SK-N-SH treated with all-trans-retinoic acid at 6 μM for 48 hours (cell line): ENCODE data around the gene RMND5B.
"Not testable (repeated sequence)": the region's sequence is repeated elsewhere in the genome, so short reads cannot be mapped to it uniquely, and the experiment has no call there.

Experiments
- ATAC-seq: fragments of 200-7000 bp; cut with Tn5 transposase; 3 replicates; pipeline ENCODE4 v1.9.1; 2020; ENCODE audit warnings: mild to moderate bottlenecking, moderate library complexity
- ARNTL ChIP-seq: fragments of 450-650 bp; formaldehyde crosslinking; IDR thresholded peaks from 2 replicates; pipeline ENCODE4 v1.5.0; 2020; ENCODE audit warnings: low read depth, mild to moderate bottlenecking, moderate library complexity, borderline replicate concordance
- BACH2 ChIP-seq: fragments of 250-450 bp; sonication (Bioruptor Pico); IDR thresholded peaks from 2 replicates; pipeline ENCODE4 v1.9.0; 2021; ENCODE audit warnings: mild to moderate bottlenecking, borderline replicate concordance
- CSDC2 ChIP-seq: fragments of 250-450 bp; sonication (Bioruptor Pico); IDR thresholded peaks from 2 replicates; pipeline ENCODE4 v1.5.0; 2020; ENCODE audit warnings: mild to moderate bottlenecking, moderate library complexity
- GLIS3 ChIP-seq: fragments of 250-450 bp; sonication (Bioruptor Pico); IDR thresholded peaks from 2 replicates; pipeline ENCODE4 v1.5.0; 2020; ENCODE audit warnings: mild to moderate bottlenecking, moderate library complexity
- ISL1 ChIP-seq: fragments of 250-450 bp; sonication (Bioruptor Pico); IDR thresholded peaks from 2 replicates; pipeline ENCODE4 v2.1.2; 2022; ENCODE audit warnings: mild to moderate bottlenecking, moderate library complexity
- OSR1 ChIP-seq: fragments of 250-450 bp; sonication (Bioruptor Pico); IDR thresholded peaks from 2 replicates; pipeline ENCODE4 v1.8.0; 2022; ENCODE audit warnings: moderate library complexity, mild to moderate bottlenecking, inconsistent platforms
- PATZ1 ChIP-seq: fragments of 250-450 bp; sonication (Bioruptor Pico); IDR thresholded peaks from 2 replicates; pipeline ENCODE4 v1.8.0; 2020; ENCODE audit warnings: mild to moderate bottlenecking, moderate library complexity, borderline replicate concordance
- PPARA ChIP-seq: fragments of 250-450 bp; sonication (Bioruptor Pico); IDR thresholded peaks from 2 replicates; pipeline ENCODE4 v1.5.0; 2020; ENCODE audit warnings: mild to moderate bottlenecking, borderline replicate concordance
- RARB ChIP-seq: fragments of 250-450 bp; sonication (Bioruptor Pico); IDR thresholded peaks from 2 replicates; pipeline ENCODE4 v1.8.0; 2021; ENCODE audit warnings: mild to moderate bottlenecking, moderate library complexity
- SNAI2 ChIP-seq: fragments of 250-450 bp; sonication (Bioruptor Pico); IDR thresholded peaks from 2 replicates; pipeline ENCODE4 v1.5.0; 2020; ENCODE audit warnings: mild to moderate bottlenecking, moderate library complexity
- TOX ChIP-seq: fragments of 250-450 bp; sonication (Bioruptor Pico); IDR thresholded peaks from 2 replicates; pipeline ENCODE4 v1.8.0; 2021; ENCODE audit warnings: mild to moderate bottlenecking, moderate library complexity, borderline replicate concordance
- ZC3H10 ChIP-seq: fragments of 250-450 bp; sonication (Bioruptor Pico); IDR thresholded peaks from 2 replicates; pipeline ENCODE4 v1.5.1; 2021; ENCODE audit warnings: mild to moderate bottlenecking, moderate library complexity
- ZFP3 ChIP-seq: fragments of 250-450 bp; sonication (Bioruptor Pico); IDR thresholded peaks from 2 replicates; pipeline ENCODE4 v1.5.0; 2020; ENCODE audit warnings: mild to moderate bottlenecking, moderate library complexity
- ZNF565 ChIP-seq: fragments of 450-650 bp; formaldehyde crosslinking; conservative IDR thresholded peaks from 2 replicates; pipeline ENCODE4 v1.5.0; 2020; ENCODE audit warnings: low read depth, mild to moderate bottlenecking, moderate library complexity
- ZNF70 ChIP-seq: fragments of 450-650 bp; formaldehyde crosslinking; IDR thresholded peaks from 2 replicates; pipeline ENCODE4 v1.5.0; 2020; ENCODE audit warnings: mild to moderate bottlenecking, moderate library complexity
- ZNF8 ChIP-seq: fragments of 450-650 bp; formaldehyde crosslinking; IDR thresholded peaks from 2 replicates; pipeline ENCODE4 v1.5.0; 2020; ENCODE audit warnings: mild to moderate bottlenecking, moderate library complexity
- TF ChIP-seq, protein P1 (sequence below): fragments of 250-450 bp; sonication (Bioruptor Pico); IDR thresholded peaks from 2 replicates; pipeline ENCODE4 v1.8.0; 2021; ENCODE audit warnings: low read depth, mild to moderate bottlenecking, moderate library complexity, borderline replicate concordance
- TF ChIP-seq, protein P2 (sequence below): fragments of 250-450 bp; sonication (Bioruptor Pico); IDR thresholded peaks from 2 replicates; pipeline ENCODE4 v1.5.1; 2020; ENCODE audit warnings: low read depth, mild to moderate bottlenecking, moderate library complexity
- TF ChIP-seq, protein P3 (sequence below): fragments of 250-450 bp; sonication (Bioruptor Pico); IDR thresholded peaks from 2 replicates; pipeline ENCODE4 v1.5.1; 2021; ENCODE audit warnings: mild to moderate bottlenecking, moderate library complexity
- TF ChIP-seq, protein P4 (sequence below): fragments of 250-450 bp; sonication (Bioruptor Pico); IDR thresholded peaks from 2 replicates; pipeline ENCODE4 v1.5.0; 2020; ENCODE audit warnings: mild to moderate bottlenecking, moderate library complexity

Gene RMND5B

DNA sequence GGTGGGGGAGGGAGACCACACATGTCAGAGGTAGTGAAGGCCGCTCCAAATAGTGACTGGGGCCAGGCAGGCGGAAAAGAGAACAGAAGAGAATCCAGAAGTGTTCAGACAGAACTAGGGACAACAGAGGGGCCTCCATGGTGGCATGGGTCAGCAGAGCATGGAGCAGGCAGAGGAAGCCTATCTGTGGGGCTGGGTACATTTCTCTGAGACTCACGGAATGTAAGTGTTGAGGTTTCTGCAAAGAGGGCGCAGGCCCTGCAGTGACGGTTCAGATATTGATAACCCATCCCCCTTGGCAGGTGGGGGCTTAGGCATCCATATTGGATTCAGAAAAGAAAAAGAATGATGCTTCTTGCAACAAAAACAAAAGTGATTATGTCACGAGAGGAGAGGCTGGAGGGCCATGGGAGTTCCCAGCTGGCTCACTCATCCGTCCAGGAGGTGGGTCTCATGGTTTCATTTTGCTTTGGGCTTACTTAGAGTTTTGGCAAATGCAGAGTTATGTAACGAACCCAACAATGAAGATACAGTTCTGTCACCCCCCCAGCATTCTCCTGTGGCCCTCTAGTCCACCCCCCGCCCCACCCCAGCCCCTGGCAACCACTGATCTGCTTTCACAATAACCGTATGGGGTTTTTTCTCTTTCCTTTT is 5.4 kb upstream of the RMND5B start (continued):
- TF ChIP-seq PATZ1 (CRISPR knock-in tag) (no peak), GLIS3 (no peak), ZNF70 (no peak), BACH2 (CRISPR knock-in tag) (no peak), ARNTL (CRISPR knock-in tag) (no peak), RARB (CRISPR knock-in tag) (no peak)
- TF ChIP-seq, protein P1, sequence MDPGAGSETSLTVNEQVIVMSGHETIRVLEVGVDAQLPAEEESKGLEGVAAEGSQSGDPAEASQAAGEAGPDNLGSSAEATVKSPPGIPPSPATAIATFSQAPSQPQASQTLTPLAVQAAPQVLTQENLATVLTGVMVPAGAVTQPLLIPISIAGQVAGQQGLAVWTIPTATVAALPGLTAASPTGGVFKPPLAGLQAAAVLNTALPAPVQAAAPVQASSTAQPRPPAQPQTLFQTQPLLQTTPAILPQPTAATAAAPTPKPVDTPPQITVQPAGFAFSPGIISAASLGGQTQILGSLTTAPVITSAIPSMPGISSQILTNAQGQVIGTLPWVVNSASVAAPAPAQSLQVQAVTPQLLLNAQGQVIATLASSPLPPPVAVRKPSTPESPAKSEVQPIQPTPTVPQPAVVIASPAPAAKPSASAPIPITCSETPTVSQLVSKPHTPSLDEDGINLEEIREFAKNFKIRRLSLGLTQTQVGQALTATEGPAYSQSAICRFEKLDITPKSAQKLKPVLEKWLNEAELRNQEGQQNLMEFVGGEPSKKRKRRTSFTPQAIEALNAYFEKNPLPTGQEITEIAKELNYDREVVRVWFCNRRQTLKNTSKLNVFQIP (CRISPR knock-in tag), result no peak

DNA sequence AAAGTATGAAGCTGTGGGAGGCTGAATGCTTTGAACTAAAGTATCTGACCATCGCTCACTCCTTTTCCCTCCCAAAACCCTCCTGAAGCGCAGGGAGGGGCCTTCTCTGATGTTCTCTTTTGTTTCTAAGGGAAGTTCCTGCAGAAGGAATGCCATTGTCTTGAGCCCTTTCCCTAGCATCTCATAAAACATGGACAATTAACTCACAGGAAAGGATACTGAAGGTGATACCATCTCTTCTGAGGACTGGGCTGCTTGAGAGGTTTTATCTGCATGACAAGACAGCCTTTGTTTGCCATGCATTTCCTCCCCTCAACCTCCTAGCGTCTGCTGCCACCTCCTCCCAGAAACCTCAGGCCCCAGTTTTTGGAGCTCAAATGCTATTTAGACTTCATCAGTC is 4.3 kb upstream of the RMND5B start:
- TF ChIP-seq, protein P1 (CRISPR knock-in tag), result no peak
- ATAC-seq, result no peak

DNA sequence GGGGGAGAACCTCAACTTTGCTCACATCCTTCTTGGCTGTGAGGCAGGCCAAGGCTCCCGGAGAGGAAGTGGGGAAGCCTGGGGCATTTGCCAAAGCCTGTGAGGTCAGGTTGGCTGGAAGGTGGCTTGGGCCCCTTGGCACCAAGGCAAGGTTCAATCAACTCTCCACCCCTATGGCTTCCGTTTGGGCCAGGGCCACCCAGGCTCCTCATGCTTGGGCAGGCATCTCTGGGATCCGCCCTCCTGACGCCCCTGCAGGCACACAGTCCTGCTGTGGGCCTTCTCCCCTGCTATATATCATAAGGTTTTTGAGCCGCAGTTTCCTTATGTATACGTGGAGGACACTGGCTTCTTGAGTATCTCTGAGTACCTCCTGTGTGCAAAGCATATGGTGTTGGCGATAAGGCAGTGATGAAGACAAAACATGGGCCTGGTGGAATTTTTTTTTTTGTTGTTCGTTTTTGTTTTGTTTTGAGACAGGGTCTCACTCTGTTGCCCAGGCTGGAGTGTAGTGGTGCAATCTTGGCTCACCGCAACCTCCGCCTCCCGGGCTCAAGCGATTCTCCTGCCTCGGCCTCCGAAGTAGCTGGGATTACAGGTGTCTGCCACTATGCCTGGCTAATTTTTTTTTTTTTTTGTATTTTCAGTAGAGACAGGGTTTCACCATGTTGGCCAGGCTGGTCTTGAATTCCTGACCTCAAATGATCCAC is 3.4 kb upstream of the RMND5B start:
- ATAC-seq, result not testable (repeated sequence)

GRCh38 chr5:178129296-178129695 is 1.5 kb upstream of the RMND5B start:
- no peak for ATAC-seq
- TF ChIP-seq GLIS3 (no peak), ZC3H10 (CRISPR knock-in tag) (no peak), RARB (CRISPR knock-in tag) (no peak), ZNF8 (no peak), OSR1 (no peak), ZNF70 (no peak), SNAI2 (CRISPR knock-in tag) (no peak), ZNF565 (no peak), ARNTL (CRISPR knock-in tag) (no peak), CSDC2 (CRISPR knock-in tag) (no peak), BACH2 (CRISPR knock-in tag) (no peak), ZFP3 (CRISPR knock-in tag) (no peak), ISL1 (no peak), PATZ1 (CRISPR knock-in tag) (no peak), PPARA (no peak), TOX (no peak)
- TF ChIP-seq, protein P2, sequence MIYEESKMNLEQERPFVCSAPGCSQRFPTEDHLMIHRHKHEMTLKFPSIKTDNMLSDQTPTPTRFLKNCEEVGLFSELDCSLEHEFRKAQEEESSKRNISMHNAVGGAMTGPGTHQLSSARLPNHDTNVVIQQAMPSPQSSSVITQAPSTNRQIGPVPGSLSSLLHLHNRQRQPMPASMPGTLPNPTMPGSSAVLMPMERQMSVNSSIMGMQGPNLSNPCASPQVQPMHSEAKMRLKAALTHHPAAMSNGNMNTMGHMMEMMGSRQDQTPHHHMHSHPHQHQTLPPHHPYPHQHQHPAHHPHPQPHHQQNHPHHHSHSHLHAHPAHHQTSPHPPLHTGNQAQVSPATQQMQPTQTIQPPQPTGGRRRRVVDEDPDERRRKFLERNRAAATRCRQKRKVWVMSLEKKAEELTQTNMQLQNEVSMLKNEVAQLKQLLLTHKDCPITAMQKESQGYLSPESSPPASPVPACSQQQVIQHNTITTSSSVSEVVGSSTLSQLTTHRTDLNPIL (CRISPR knock-in tag), result no peak
- TF ChIP-seq, protein P3, sequence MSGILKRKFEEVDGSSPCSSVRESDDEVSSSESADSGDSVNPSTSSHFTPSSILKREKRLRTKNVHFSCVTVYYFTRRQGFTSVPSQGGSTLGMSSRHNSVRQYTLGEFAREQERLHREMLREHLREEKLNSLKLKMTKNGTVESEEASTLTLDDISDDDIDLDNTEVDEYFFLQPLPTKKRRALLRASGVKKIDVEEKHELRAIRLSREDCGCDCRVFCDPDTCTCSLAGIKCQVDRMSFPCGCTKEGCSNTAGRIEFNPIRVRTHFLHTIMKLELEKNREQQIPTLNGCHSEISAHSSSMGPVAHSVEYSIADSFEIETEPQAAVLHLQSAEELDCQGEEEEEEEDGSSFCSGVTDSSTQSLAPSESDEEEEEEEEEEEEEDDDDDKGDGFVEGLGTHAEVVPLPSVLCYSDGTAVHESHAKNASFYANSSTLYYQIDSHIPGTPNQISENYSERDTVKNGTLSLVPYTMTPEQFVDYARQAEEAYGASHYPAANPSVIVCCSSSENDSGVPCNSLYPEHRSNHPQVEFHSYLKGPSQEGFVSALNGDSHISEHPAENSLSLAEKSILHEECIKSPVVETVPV (CRISPR knock-in tag), result no peak
- TF ChIP-seq, protein P4, sequence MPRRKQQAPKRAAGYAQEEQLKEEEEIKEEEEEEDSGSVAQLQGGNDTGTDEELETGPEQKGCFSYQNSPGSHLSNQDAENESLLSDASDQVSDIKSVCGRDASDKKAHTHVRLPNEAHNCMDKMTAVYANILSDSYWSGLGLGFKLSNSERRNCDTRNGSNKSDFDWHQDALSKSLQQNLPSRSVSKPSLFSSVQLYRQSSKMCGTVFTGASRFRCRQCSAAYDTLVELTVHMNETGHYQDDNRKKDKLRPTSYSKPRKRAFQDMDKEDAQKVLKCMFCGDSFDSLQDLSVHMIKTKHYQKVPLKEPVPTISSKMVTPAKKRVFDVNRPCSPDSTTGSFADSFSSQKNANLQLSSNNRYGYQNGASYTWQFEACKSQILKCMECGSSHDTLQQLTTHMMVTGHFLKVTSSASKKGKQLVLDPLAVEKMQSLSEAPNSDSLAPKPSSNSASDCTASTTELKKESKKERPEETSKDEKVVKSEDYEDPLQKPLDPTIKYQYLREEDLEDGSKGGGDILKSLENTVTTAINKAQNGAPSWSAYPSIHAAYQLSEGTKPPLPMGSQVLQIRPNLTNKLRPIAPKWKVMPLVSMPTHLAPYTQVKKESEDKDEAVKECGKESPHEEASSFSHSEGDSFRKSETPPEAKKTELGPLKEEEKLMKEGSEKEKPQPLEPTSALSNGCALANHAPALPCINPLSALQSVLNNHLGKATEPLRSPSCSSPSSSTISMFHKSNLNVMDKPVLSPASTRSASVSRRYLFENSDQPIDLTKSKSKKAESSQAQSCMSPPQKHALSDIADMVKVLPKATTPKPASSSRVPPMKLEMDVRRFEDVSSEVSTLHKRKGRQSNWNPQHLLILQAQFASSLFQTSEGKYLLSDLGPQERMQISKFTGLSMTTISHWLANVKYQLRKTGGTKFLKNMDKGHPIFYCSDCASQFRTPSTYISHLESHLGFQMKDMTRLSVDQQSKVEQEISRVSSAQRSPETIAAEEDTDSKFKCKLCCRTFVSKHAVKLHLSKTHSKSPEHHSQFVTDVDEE (CRISPR knock-in tag), result no peak
